Measurements from ENCODE around the gene MEGF8. TPM values are rescaled to one million over a fixed set of nuclear protein-coding genes. Genes with fewer than 3 reads are reported as not detected.

MEGF8 gene
- total RNA-seq, 1 donor from 2014 or later = 7.1 TPM

GRCh38 chr19:42278452-42279154 lies 46.8 kb upstream of the MEGF8 start:
- H3K36me3 ChIP-seq (ENCODE audit: control insufficient read depth, insufficient read depth, low read length) = peaks cover 8% of the 10 kb centered on the region
- FAIRE-seq (no peak), DNase-seq (ENCODE audit: low read depth) (no peak)
- TF ChIP-seq CTCF (IDR thresholded peaks at IDR 0.05; ENCODE audit: insufficient read depth, low read length, severe bottlenecking) = no peak
- H3K27me3 ChIP-seq (ENCODE audit: control insufficient read depth, insufficient read depth, low read length) = no peaks in the 10 kb centered on the region
- H3K4me3 ChIP-seq (ENCODE audit: low read depth, low read length) = no peak overlapping the region

DNA sequence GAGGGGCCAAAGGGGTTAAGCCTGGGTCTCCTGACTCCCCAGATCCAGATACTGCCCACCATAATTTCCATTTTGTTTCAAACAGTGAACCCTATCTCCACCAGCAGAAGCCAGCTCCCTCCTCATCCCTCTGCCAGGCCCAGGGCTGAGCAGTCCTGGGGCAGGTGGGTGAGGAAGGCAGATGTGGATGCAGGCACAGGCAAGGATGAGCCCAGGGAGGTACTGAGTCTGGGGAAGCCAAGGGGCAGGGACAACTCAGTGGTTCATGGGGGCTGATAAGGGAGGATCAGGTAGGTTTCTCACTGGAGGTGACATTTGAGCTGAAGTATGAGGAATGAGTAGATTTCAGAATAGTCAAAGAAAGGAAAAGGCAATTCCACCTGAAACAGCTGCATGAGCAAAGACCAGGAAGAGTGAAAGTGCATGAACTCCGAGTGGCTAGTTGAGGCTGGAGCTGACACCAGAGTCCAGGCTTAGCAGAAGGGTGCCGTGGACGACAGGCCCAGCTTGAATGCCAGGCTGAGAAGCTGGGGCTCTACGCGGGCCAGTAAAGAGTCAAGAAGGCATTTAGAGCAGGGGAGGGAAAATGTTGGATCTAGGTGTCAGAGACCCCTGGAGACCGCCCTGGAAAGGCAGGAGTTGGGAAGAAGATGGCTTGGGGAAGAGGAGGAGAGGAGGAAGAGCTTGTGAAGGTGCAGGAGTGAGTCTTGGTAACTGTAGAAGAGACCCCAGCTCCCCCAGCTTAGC lies 46.1 kb upstream of the MEGF8 start:
- no peaks in the 10 kb centered on the region for H3K27me3 ChIP-seq (ENCODE audit: control insufficient read depth, insufficient read depth, low read length)
- no peak for TF ChIP-seq CTCF (IDR thresholded peaks at IDR 0.05; ENCODE audit: insufficient read depth, low read length, severe bottlenecking)
- H3K36me3 ChIP-seq (ENCODE audit: control insufficient read depth, insufficient read depth, low read length) = peaks cover 2% of the 10 kb centered on the region
- FAIRE-seq = no peak
- peak overlapping the region; percentile 57 for H3K4me3 ChIP-seq (ENCODE audit: low read depth, low read length)
- DNase-seq (ENCODE audit: low read depth) = no peak

DNA sequence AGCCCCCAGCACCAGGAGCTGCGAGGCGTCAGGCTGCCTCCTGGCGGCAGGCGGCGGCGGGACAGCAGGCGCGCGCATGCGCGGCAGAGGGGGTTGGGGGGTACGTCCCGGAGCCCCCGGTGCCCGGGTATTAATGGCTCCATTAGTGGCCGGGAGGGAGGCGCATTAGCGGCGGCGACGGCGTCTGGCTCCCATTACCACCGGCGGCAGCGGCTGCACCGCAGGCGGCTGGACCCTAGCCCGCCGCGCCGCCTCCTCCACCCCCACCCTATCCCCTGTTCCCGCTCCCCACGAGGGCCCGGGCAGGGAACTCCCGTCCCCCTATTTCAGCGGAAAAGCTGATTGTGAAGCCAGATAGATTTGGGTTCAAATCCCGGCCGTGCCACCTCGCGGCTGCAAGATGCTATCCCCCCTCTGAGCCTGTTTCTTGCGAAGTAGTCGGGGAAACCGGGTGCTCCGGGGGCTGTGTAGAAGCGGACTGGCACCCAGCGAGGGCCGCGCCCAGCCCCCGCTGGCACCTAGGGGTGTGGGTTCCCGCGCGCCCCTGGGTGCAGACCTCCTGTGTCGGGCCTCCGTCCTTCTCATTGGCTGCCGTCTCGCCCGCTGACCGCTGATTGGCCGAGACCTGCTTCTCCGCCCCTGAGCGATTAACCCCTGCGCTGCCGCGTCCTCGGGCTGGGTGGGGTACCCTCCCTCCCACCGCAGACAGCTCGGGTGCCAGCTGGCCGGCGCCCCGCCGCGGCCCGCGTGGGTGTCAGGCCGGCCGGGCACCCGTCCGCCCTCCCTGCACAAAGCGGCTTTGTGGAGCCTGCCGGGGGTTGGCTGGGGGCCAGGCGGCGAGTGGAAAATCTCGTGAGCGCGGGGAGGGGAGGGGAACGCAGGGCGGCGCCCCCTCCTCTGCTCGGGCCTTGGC lies 45.3 kb upstream of the MEGF8 start:
- Histone ChIP-seq H3K36me3 (ENCODE audit: control insufficient read depth, insufficient read depth, low read length) (no peaks in the 10 kb centered on the region), H3K27me3 (ENCODE audit: control insufficient read depth, insufficient read depth, low read length) (no peaks in the 10 kb centered on the region), H3K4me3 (ENCODE audit: low read depth, low read length) (peak overlapping the region; percentile 57)
- DNase-seq (ENCODE audit: low read depth) (peak; percentile 71), FAIRE-seq (no peak)
- TF ChIP-seq CTCF (IDR thresholded peaks at IDR 0.05; ENCODE audit: insufficient read depth, low read length, severe bottlenecking) = peak; percentile 95

GRCh38 chr19:42280815-42281145 lies 44.7 kb upstream of the MEGF8 start:
- FAIRE-seq (no peak), DNase-seq (ENCODE audit: low read depth) (no peak)
- no peaks in the 10 kb centered on the region for H3K27me3 ChIP-seq (ENCODE audit: control insufficient read depth, insufficient read depth, low read length)

More at GRCh38 chr19:42280815-42281145, 44.7 kb upstream of the MEGF8 start:
- H3K4me3 ChIP-seq (ENCODE audit: low read depth, low read length) = peak overlapping the region; percentile 57
- no peak for TF ChIP-seq CTCF (IDR thresholded peaks at IDR 0.05; ENCODE audit: insufficient read depth, low read length, severe bottlenecking)
- no peaks in the 10 kb centered on the region for H3K36me3 ChIP-seq (ENCODE audit: control insufficient read depth, insufficient read depth, low read length)

All from bronchial epithelial cell (primary cell).